Prostate gland (tissue), 1 donor: ENCODE measurements around the gene UNC5C.

Experiments used
- POLR2A ChIP-seq: fragments of 450-650 bp; IDR thresholded peaks from one replicate; pipeline ENCODE4 v1.6.1; 2016; ENCODE audit warnings: antibody characterized with exemption, mild to moderate bottlenecking
- POLR2AphosphoS5 ChIP-seq: sonication (generic); formaldehyde crosslinking; IDR thresholded peaks from one replicate; pipeline ENCODE4 v1.6.1; 2017; ENCODE audit warnings: antibody characterized with exemption

- TF ChIP-seq POLR2AphosphoS5 (no peak), POLR2A (no peak)
These were observed 324.4 kb downstream of the UNC5C start for GRCh38 chr4:95224402-95224801.
